SU-DHL-6 (cell line): ENCODE results near the gene PSMA8.

ENCODE experiments used
- EZH2phosphoT487 ChIP-seq: fragments of 200-600 bp; sonication (generic), shearing (Covaris generic); conservative IDR thresholded peaks from 2 replicates; pipeline ENCODE4 v1.6.1; 2018; ENCODE audit warnings: mild to moderate bottlenecking, antibody characterized with exemption, low read length, moderate library complexity, mixed read lengths
- TF ChIP-seq, protein P1 (sequence below): fragments of 200-600 bp; sonication (generic); IDR thresholded peaks from one replicate; pipeline ENCODE4 v1.5.1; 2017; ENCODE audit warnings: antibody characterized with exemption, mild to moderate bottlenecking, low read length, moderate library complexity; ENCODE audit not compliant: insufficient read depth, poor library complexity, severe bottlenecking

DNA sequence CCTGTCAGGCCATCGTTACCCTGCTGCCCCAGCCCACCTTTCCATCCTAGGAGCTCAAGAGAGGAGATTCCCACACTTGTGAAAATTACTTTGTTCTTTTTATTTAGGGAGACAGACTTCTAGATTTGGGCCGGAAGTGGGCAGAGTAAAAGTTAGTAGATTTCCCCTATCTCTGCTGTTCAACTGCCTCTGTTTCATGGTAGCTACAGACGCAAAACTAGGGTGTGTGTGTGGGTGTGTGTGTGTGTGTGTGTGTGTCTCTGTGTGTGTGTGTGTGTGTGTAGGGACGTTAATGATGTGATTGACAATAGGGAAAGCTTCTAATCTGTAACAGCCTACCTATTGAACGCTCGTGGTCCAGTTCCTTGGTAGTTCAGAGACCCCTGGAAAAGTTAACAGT lies 438 bp downstream of the PSMA8 start:
- TF ChIP-seq, protein P1, sequence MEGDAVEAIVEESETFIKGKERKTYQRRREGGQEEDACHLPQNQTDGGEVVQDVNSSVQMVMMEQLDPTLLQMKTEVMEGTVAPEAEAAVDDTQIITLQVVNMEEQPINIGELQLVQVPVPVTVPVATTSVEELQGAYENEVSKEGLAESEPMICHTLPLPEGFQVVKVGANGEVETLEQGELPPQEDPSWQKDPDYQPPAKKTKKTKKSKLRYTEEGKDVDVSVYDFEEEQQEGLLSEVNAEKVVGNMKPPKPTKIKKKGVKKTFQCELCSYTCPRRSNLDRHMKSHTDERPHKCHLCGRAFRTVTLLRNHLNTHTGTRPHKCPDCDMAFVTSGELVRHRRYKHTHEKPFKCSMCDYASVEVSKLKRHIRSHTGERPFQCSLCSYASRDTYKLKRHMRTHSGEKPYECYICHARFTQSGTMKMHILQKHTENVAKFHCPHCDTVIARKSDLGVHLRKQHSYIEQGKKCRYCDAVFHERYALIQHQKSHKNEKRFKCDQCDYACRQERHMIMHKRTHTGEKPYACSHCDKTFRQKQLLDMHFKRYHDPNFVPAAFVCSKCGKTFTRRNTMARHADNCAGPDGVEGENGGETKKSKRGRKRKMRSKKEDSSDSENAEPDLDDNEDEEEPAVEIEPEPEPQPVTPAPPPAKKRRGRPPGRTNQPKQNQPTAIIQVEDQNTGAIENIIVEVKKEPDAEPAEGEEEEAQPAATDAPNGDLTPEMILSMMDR = no peak
- no peak for TF ChIP-seq EZH2phosphoT487
